ENCODE data around the gene PLA2G4E. TPM values are rescaled to one million over a fixed set of nuclear protein-coding genes. Genes with fewer than 3 reads are reported as not detected.

PLA2G4E gene
- polyA plus RNA-seq, 2 of the 4 experiments (the other 2 are of a cell fraction): 0.01 TPM; not detected in 1

DNA sequence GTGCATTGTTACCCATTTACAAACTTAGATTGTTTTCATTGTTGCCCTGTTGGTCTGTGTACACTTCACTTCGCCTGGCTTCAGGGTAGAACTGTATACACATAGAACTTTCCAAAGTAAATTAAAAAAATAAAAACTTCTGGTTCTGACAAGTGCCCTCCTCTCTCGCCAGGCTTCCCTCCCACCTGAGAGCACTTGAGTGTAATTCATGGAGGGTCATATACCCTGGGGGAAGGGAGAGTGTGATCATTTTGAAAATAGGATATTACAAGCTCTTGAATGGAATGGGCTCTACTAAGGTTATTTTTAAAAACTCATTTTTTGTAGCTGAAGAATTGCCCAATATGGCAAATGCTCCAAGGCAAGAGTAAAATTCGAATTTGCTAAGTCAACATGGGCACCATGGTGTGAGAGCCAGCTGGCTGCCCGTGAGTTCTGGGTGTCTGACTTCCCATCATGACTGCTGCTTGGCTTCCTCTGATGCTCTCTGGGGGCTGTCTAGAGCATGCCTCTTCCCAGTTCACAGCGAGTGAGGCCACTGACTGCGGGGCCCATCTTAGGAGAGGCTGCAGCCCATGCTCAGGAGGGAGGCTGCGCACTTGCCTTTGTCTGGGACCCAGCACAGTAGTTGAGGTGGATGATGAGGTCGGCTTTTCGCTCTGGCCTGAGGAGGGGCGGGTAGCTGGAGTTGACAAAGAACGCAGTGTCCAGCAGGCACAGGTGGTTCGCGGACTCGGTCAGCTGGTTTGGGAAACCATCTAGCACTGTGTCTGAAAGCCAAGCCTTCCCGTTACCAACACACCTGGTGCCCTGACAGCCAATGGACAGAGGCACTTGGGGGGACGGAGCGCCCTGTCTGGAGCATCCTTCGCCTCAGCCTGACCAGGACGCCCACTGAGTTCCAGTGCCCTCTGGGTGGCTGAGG is 35.3 kb downstream of the PLA2G4E start:
- FAIRE-seq (no peak), ATAC-seq (no peak), DNase-seq (ENCODE audit: low read depth in 1 of 2, low spot score in 1 of 2) (no peak)
- H3K4me2 ChIP-seq: no peak overlapping the region
- TF ChIP-seq ZNF302 (CRISPR knock-in tag; IDR thresholded peaks at IDR 0.05): no peak
- no peak for TF ChIP-seq FOXS1 (CRISPR knock-in tag; IDR thresholded peaks at IDR 0.05)
- TF ChIP-seq, protein P1, sequence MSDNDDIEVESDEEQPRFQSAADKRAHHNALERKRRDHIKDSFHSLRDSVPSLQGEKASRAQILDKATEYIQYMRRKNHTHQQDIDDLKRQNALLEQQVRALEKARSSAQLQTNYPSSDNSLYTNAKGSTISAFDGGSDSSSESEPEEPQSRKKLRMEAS (IDR thresholded peaks at IDR 0.05): no peak
- no peak for TF ChIP-seq CEBPB (IDR thresholded peaks at IDR 0.05)
- TF ChIP-seq RARB (CRISPR knock-in tag; IDR thresholded peaks at IDR 0.05): no peak
- TF ChIP-seq TP53 (CRISPR knock-in tag; IDR thresholded peaks at IDR 0.05): no peak
- TF ChIP-seq JUNB (IDR thresholded peaks at IDR 0.05): no peak
- TF ChIP-seq NFE2L2 (conservative IDR thresholded peaks at IDR 0.05; ENCODE audit: low read length): no peak
- TF ChIP-seq RCOR1 (IDR thresholded peaks at IDR 0.05; ENCODE audit: low read depth, low read length): no peak
- TF ChIP-seq POLR2AphosphoS2 (conservative IDR thresholded peaks at IDR 0.05; ENCODE audit: low read length): no peak
- no peak for TF ChIP-seq MAFK (IDR thresholded peaks at IDR 0.05; ENCODE audit: partially characterized antibody)
- no peak for TF ChIP-seq MAZ (IDR thresholded peaks at IDR 0.05; ENCODE audit: borderline replicate concordance, low read depth, low read length)
- TF ChIP-seq, protein P2, sequence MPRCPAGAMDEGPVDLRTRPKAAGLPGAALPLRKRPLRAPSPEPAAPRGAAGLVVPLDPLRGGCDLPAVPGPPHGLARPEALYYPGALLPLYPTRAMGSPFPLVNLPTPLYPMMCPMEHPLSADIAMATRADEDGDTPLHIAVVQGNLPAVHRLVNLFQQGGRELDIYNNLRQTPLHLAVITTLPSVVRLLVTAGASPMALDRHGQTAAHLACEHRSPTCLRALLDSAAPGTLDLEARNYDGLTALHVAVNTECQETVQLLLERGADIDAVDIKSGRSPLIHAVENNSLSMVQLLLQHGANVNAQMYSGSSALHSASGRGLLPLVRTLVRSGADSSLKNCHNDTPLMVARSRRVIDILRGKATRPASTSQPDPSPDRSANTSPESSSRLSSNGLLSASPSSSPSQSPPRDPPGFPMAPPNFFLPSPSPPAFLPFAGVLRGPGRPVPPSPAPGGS (IDR thresholded peaks at IDR 0.05): no peak
- no peak for TF ChIP-seq CHD4 (IDR thresholded peaks at IDR 0.05; ENCODE audit: borderline replicate concordance)
- no peaks in the 10 kb centered on the region for H3K9me3 ChIP-seq
- ChIA-PET POLR2A (no interaction called here), CTCF (interaction anchor here (2.6 to 13.7 kb wide), 3 partner anchors 13 to 100 kb away, joined by 7 to 247 read pairs (median 96); partner anchors contain the start of gene EHD4)
- no peak overlapping the region for H3K27ac ChIP-seq
- WGBS (ENCODE audit: missing lambda C conversion rate): 76% methylated on average over 10 of the region's 19 CpGs
- H3K4me1 ChIP-seq: no peaks in the 10 kb centered on the region
- H3K4me3 ChIP-seq: no peak overlapping the region

DNA sequence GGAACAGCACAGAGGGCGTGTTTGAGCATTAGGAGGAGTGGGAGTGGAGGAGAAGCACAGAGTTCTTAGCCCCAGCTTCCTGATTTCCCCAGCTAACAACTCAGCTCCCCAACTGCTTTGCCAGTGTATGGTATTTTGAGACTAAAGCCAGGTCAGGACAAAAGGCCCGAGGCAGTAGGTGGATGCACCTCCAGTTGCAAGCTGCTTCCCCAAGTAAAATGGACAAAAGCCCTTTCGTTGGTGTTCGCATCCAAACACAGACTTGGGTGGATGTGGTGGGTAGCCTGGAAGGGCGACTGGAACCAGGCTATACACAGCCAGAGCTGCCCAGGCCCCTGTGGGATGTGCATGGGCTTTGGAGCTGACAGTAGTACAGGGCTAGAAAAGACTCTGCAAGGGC is 36.2 kb downstream of the PLA2G4E start:
- ChIA-PET CTCF (interaction anchor here (2.6 to 13.7 kb wide), 3 partner anchors 12 to 100 kb away, joined by 7 to 247 read pairs (median 96); partner anchors contain the start of gene EHD4), POLR2A (no interaction called here)
- WGBS (ENCODE audit: missing lambda C conversion rate): 49% methylated on average over 3 of the region's 5 CpGs
- Histone ChIP-seq H3K9me3 (no peaks in the 10 kb centered on the region), H3K27ac (no peak overlapping the region), H3K4me2 (no peak overlapping the region), H3K4me1 (no peaks in the 10 kb centered on the region), H3K4me3 (no peak overlapping the region)
- FAIRE-seq: no peak
- TF ChIP-seq MAFK (IDR thresholded peaks at IDR 0.05; ENCODE audit: partially characterized antibody): no peak
- TF ChIP-seq, protein P3, sequence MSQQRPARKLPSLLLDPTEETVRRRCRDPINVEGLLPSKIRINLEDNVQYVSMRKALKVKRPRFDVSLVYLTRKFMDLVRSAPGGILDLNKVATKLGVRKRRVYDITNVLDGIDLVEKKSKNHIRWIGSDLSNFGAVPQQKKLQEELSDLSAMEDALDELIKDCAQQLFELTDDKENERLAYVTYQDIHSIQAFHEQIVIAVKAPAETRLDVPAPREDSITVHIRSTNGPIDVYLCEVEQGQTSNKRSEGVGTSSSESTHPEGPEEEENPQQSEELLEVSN (IDR thresholded peaks at IDR 0.05; ENCODE audit: borderline replicate concordance, low read depth): no peak
- no peak for TF ChIP-seq CHD4 (IDR thresholded peaks at IDR 0.05; ENCODE audit: borderline replicate concordance)
- TF ChIP-seq FOSB (CRISPR knock-in tag; IDR thresholded peaks at IDR 0.05): no peak
- no peak for TF ChIP-seq RNF2 (IDR thresholded peaks at IDR 0.05; ENCODE audit: borderline replicate concordance, low read depth)
- TF ChIP-seq EP300 (IDR thresholded peaks at IDR 0.05): no peak
- no peak for TF ChIP-seq KDM5A (IDR thresholded peaks at IDR 0.05)
- TF ChIP-seq ESRRA (IDR thresholded peaks at IDR 0.05; ENCODE audit: borderline replicate concordance, low read length): no peak
- TF ChIP-seq NR3C1 (IDR thresholded peaks at IDR 0.05): no peak
- TF ChIP-seq ZSCAN20 (CRISPR knock-in tag; IDR thresholded peaks at IDR 0.05): no peak
- TF ChIP-seq GATA3 (IDR thresholded peaks at IDR 0.05; ENCODE audit: borderline replicate concordance): no peak
- no peak for TF ChIP-seq POLR2A (IDR thresholded peaks at IDR 0.05; ENCODE audit: low read length)
- no peak for TF ChIP-seq HOXA7 (CRISPR knock-in tag; IDR thresholded peaks at IDR 0.05)
- TF ChIP-seq RARB (CRISPR knock-in tag; IDR thresholded peaks at IDR 0.05): no peak
- TF ChIP-seq CBX2 (IDR thresholded peaks at IDR 0.05; ENCODE audit: borderline replicate concordance, low read depth): no peak
- DNase-seq (ENCODE audit: low read depth in 1 of 2, low spot score in 1 of 2): no peak
- no peak for ATAC-seq
